Stimulated activated CD4-positive, alpha-beta T cell treated with anti-CD3 and anti-CD28 coated beads, Interleukin-1b, Interleukin-23, amount 100 ng/mL, for 4 hours (primary cell): ENCODE data around the gene RNF130.

Experiments
- DNase-seq, 2 donors: peaks; one replicate each; pipeline ENCODE4 v3.0.0-alpha.2; 2020; ENCODE audit warnings: low read depth in 2 of 2

The RNF130 gene

GRCh38 chr5:180056153-180056552, 15.4 kb downstream of the RNF130 start:
- no peak for DNase-seq

- no peak for DNase-seq
Observed at GRCh38 chr5:180054226-180054625, 17.3 kb downstream of the RNF130 start.

GRCh38 chr5:180053061-180053602, 18.4 kb downstream of the RNF130 start:
- DNase-seq = no peak

GRCh38 chr5:180052211-180052818, 19.2 kb downstream of the RNF130 start:
- DNase-seq = no peak

- DNase-seq = no peak
Observed at GRCh38 chr5:180050121-180050940, 21.2 kb downstream of the RNF130 start.

- DNase-seq = no peak
Observed at GRCh38 chr5:180049185-180049548, 22.4 kb downstream of the RNF130 start.

DNA sequence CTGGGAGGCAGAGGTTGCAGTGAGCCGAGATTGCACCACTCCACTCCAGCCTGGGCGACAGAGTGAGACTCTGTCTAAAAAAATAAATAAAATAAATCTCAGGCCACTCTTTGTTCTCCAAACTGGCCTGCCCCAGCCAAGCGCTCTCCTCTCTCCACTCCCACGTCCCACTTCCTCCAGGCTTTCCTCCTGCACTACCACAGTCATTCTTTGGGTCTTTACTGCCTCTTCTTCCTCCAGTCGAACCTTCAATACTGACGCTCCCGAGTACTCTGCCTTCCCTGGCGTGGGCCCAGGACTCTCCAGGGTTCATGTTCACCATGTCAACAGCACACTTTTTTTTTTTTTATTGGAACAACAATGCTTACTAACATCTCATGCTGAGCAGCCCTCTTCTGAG, 23.9 kb downstream of the RNF130 start:
- DNase-seq = no peak

DNA sequence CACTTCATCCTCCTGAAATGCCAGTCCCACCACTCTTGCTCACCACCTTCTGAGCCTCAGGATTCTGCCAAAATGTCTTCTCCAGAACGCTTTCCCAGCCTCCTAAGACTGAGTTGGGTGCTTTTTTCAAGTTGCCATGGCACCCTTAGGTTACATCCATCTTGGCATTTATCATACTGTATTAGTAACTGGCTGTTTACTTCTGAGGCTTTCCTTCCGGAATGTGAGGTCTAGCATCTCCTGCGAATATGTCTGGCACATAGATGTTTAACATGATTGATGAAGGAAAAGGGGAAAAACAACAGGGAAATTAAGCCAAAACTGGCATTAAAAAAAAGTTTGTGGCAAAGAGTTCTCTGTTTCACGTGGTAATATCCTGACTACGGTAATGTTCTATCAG, 24.9 kb downstream of the RNF130 start:
- no peak for DNase-seq

DNA sequence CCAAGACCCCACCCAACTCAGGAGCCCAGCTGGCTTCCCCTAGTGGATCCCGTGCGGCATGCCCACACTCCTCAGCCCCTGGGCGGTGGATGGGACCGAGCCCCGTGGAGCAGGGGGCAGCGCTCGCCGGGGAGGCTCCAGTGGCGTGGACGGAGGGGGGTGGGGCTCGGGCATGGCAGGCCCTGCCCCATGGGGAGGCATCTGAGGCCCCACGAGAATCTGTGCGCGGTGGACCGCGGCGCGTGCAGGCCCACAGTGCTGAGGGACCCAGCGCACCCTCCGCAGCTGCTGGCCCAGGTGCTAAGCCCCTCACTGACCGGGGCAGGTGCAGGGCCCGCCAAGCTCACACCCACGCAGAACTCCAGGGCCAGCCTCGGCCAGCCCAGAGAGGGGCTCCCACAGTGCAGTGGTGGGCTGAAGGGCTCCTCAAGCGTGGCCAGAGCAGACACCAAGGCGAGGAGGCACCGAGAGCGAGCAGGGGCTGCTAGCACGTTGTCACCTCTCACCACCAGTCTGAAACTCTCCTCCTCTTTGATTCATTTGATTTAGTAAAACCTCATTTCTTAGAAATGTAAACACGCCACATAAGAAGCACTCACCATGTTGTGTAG, 25.6 kb downstream of the RNF130 start:
- no peak for DNase-seq

- no peak for DNase-seq
Observed at GRCh38 chr5:180043377-180043776, 28.2 kb downstream of the RNF130 start.

GRCh38 chr5:180041301-180042274, 30.0 kb downstream of the RNF130 start:
- no peak for DNase-seq

DNA sequence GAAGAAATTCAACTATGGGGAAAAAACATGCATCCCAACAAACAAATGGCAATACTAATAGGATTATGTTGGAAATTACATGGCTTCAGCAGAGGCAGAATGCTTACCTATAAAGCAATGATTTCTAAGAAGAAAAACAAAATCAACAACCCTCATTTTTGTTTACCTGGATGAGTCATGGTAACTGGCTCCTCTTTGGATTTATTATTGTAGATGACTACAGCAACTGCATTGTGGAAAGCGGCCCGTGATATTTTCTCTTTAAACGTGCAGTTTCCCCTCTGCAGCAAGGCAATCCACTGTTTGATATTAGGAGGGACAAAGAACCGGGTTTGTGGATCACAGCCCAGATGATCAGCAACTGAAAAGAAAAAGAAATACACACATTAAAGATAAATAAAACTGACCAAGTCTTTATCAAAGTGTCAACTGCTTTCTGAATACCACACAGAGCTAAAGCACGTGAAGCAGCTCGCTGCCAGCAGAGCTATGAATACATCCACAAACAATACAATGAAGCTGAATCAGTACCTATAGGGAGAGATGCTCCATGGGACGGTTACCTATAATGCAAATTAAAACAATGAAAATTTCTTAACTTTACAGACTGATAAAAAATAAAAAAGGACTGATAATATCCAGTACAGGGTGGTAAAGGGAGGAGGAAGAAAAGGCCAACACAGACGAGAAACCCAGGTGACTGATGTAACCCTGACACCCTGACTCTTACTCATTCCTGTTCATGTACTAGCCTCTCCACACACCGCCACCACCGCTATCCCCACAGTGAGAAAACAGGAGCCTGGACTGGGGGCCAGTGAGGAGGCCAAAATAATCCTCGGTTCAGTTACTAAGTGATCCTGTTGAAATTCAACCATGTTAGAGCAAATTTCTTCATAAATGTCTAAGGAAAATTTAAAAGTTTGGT, 31.0 kb downstream of the RNF130 start:
- DNase-seq = no peak

DNA sequence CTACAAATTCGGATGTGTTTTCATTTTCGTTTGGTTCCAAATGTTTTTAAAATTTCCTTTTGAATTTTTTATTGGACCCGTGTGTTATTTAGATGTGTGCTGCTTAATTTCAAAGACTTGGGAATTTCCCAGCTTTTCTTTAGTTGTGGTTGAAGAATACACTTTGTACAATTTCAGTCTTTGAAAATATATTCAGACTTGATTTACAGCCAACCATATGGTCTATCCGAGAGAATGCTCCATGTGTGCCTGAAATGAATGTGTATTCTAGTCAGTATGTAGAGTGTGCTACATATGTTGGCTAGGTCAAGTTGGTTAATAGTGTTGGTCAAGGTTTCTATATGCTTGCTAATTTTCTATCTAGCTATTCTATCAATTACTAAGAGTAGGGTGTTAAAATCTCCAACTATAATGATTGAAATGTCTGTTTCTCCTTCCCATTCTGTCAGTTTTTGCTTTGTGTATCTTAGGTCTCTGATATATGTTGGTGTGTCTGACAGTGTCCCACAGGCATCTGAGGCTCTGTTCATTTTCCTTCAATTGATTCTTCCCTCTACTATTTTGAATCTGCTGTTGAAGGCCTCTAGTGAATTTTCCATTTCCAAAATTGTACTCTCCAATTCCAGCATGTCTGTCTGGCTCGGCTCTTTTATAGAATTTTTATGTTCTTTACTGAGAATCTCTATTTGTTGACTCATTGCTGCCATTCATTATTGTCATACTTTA, 36.2 kb downstream of the RNF130 start:
- DNase-seq = no peak

DNA sequence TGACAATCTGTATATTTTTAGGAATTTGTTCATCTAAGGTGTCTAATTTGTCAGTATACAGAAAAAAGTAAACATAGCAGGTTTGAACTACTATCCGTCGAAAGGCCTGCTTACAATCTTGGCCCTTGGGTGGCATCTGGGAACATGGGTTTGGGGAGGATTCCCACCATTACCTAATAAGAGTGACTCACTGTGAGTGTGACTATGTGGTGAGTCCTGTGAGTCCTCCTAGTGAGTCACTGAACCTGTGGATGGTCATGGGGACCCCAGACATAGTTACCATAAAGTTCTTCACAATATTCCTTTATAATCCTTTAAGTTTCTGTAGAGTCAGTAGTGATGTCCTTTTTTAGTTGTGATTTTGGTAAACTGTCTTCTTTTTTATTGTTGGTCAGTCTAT, 37.0 kb downstream of the RNF130 start:
- DNase-seq = no peak

- no peak for DNase-seq
Observed at GRCh38 chr5:180027459-180028089, 44.0 kb downstream of the RNF130 start.

DNA sequence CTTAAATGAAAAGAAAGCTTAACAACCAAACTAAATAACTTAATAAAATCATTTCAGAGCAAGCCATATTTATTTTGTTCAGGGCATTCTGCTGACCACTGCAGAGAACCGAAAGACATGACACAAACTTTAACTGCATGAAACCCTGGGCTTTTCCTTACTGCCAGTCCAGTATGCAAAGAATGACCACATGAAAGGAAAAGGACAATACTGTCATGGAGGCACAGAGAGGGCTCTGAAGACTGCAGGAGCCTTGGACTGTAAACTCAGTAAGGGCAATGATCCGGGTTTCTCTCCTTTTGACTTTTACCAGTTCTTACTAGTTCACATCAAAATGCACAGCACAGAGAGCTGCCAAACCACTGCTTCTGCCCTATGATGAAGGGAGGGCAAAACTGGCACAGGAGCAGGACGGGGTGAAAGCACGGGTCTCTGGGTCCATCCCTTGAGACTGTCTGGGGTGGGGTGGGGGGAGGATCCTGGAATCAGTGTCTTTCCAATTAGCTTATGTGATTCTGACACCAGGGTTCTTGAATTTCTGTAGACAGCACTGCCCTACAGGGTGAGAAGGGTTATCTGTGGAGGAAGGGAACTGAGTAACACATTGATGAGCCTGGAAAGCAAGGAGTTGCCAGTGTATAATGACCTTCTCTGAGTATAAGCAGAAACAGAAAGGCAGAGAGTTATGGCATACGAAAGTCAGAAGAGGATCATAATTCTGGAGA, 44.7 kb downstream of the RNF130 start:
- DNase-seq = no peak

DNA sequence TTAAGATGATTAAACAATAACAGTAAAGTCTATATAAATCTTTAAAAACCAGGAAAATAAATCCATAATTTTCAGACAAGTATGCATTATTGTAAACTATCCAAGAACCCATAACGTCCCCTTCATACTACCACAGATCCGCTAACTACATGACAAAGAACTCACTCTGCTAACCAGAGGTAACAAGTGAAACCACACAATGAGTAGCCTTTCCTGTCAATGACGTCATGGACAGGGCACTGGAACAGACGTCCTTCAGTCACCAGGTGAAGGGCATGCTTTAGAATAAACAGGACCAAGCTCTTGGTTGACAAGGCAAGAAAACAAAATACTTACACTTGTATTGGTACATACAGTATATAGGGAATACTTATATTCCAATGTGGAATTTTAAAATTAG, 45.2 kb downstream of the RNF130 start:
- DNase-seq = no peak

GRCh38 chr5:180021900-180022299, 49.7 kb downstream of the RNF130 start:
- DNase-seq = no peak

GRCh38 chr5:180020176-180020575, 51.4 kb downstream of the RNF130 start:
- DNase-seq = no peak
